ENCODE measurements around the gene ARG2. TPM values are rescaled to one million over a fixed set of nuclear protein-coding genes. Genes with fewer than 3 reads are reported as not detected.

ARG2 gene
- total and polyA plus RNA-seq, 9 of the 15 experiments (the other 6 are each of a cell fraction or from before 2014, with no cell fraction given) = 6.2 to 75.0 (median 17.8) TPM

DNA sequence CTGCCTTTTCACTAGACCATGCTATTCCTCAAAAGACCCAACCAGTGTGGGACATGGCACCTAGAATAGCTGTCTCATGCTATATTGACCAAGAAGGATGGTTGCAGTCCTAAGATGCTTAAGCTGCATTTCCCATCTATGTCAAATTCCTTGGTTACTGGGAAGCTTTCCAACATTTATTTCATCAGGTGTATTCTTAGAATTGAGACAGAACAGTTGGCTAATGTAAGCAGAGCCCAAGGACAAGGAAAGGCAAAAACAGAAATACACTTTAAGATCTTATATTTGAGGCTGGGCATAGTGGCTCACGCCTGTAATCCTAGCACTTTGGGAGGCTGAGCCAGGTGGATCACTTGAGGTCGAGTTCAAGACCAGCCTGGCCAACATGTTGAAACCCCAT lies 24.7 kb downstream of the ARG2 start:
- Histone ChIP-seq H3K27ac (ENCODE audit: extremely low read depth, low read depth, low read length) (no peak overlapping the region), H3K4me2 (ENCODE audit: insufficient read depth, low read length) (no peak overlapping the region), H3K9ac (ENCODE audit: insufficient read depth in 1 of 2, low read depth in 2 of 2, low read length in 2 of 2) (no peak overlapping the region), H4K20me1 (replicated peaks; ENCODE audit: control insufficient read depth, insufficient read depth, low read length) (no peaks in the 10 kb centered on the region), H2AFZ (ENCODE audit: low read depth, low read length) (no peak overlapping the region), H3K4me3 (no peak overlapping the region), H3K27me3 (ENCODE audit: control insufficient read depth in 2 of 2, insufficient read depth in 2 of 2, low read length in 2 of 2) (no peaks in the 10 kb centered on the region), H3K79me2 (ENCODE audit: control insufficient read depth, insufficient read depth, low read length) (no peaks in the 10 kb centered on the region), H3K4me1 (replicated peaks in 1 of 2; ENCODE audit: control insufficient read depth in 2 of 2, insufficient read depth in 2 of 2, low read length in 2 of 2) (peaks cover 0 to 16% of the 10 kb centered on the region in 2 experiments; a peak in 3 of 5 replicates), H3K9me3 (replicated peaks; ENCODE audit: control insufficient read depth, insufficient read depth, low read depth, low read length) (no peaks in the 10 kb centered on the region), H3K9me1 (ENCODE audit: control insufficient read depth, insufficient read depth, low read length) (no peaks in the 10 kb centered on the region), H3K36me3 (ENCODE audit: control insufficient read depth, insufficient read depth, low read length) (peaks cover 41% of the 10 kb centered on the region)
- no TSS peak for BruUV-seq (replicated peaks)
- no peak for FAIRE-seq
- in situ Hi-C loops (cut with MboI) (no loop called here), intact Hi-C loops (cut with micrococcal nuclease) (no loop called here)
- WGBS (ENCODE audit: insufficient coverage, low coverage, missing lambda C conversion rate) = 69% methylated on average over 2 of the region's 2 CpGs
- ChIA-PET CTCF (ENCODE audit: low intra/inter-chr PET ratio) (no interaction called here), POLR2A (interaction anchor here (0.6 to 1.5 kb wide), 3 partner anchors 8 to 14 kb away, joined by 4 to 7 read pairs (median 5); no protein-coding TSS in a partner anchor)
- no peak for DNase-seq (ENCODE audit: extremely low read depth in 1 of 4, low spot score in 3 of 4)
- ATAC-seq = no peak
- TF ChIP-seq, protein P1, sequence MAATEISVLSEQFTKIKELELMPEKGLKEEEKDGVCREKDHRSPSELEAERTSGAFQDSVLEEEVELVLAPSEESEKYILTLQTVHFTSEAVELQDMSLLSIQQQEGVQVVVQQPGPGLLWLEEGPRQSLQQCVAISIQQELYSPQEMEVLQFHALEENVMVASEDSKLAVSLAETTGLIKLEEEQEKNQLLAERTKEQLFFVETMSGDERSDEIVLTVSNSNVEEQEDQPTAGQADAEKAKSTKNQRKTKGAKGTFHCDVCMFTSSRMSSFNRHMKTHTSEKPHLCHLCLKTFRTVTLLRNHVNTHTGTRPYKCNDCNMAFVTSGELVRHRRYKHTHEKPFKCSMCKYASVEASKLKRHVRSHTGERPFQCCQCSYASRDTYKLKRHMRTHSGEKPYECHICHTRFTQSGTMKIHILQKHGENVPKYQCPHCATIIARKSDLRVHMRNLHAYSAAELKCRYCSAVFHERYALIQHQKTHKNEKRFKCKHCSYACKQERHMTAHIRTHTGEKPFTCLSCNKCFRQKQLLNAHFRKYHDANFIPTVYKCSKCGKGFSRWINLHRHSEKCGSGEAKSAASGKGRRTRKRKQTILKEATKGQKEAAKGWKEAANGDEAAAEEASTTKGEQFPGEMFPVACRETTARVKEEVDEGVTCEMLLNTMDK (IDR thresholded peaks at IDR 0.05; ENCODE audit: borderline replicate concordance, insufficient read depth, low read depth, low read length, poor library complexity, severe bottlenecking) = no peak
- TF ChIP-seq, protein P2, sequence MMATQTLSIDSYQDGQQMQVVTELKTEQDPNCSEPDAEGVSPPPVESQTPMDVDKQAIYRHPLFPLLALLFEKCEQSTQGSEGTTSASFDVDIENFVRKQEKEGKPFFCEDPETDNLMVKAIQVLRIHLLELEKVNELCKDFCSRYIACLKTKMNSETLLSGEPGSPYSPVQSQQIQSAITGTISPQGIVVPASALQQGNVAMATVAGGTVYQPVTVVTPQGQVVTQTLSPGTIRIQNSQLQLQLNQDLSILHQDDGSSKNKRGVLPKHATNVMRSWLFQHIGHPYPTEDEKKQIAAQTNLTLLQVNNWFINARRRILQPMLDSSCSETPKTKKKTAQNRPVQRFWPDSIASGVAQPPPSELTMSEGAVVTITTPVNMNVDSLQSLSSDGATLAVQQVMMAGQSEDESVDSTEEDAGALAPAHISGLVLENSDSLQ (IDR thresholded peaks at IDR 0.05) = no peak
- TF ChIP-seq NR0B1 (IDR thresholded peaks at IDR 0.05; ENCODE audit: partially characterized antibody) (no peak), SPI1 (IDR thresholded peaks at IDR 0.05; ENCODE audit: borderline replicate concordance, low read depth, low read length) (no peak), ZNF12 (CRISPR knock-in tag; IDR thresholded peaks at IDR 0.05) (no peak), KDM2B (CRISPR knock-in tag; IDR thresholded peaks at IDR 0.05) (no peak), ZBTB11 (CRISPR knock-in tag; IDR thresholded peaks at IDR 0.05) (no peak), PCBP1 (IDR thresholded peaks at IDR 0.05; ENCODE audit: low read depth, low read length, poor library complexity, severe bottlenecking) (no peak), EHMT2 (IDR thresholded peaks at IDR 0.05) (no peak), MTA3 (IDR thresholded peaks at IDR 0.05; ENCODE audit: borderline replicate concordance) (no peak)
- TF ChIP-seq, protein P3, sequence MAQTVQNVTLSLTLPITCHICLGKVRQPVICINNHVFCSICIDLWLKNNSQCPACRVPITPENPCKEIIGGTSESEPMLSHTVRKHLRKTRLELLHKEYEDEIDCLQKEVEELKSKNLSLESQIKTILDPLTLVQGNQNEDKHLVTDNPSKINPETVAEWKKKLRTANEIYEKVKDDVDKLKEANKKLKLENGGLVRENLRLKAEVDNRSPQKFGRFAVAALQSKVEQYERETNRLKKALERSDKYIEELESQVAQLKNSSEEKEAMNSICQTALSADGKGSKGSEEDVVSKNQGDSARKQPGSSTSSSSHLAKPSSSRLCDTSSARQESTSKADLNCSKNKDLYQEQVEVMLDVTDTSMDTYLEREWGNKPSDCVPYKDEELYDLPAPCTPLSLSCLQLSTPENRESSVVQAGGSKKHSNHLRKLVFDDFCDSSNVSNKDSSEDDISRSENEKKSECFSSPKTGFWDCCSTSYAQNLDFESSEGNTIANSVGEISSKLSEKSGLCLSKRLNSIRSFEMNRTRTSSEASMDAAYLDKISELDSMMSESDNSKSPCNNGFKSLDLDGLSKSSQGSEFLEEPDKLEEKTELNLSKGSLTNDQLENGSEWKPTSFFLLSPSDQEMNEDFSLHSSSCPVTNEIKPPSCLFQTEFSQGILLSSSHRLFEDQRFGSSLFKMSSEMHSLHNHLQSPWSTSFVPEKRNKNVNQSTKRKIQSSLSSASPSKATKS (CRISPR knock-in tag; IDR thresholded peaks at IDR 0.05) = no peak
